Muscle of back (tissue), 11 donors: ENCODE results near the gene KMT5C. TPM values are rescaled to one million over a fixed set of nuclear protein-coding genes. Genes with fewer than 3 reads are reported as not detected.
A peak's percentile ranks its signal among the peaks of the same experiment; 100 is the strongest.
"Not testable (repeated sequence)": the region's sequence is repeated elsewhere in the genome, so short reads cannot be mapped to it uniquely, and the experiment has no call there.

Experiments used
- DNase-seq, 3 donors: peaks; one replicate each; pipeline versions ENCODE4 v3.0.0 to v3.0.0-alpha.2; 2013
- polyA plus RNA-seq, 10 donors: library from polyadenylated mRNA; unstranded; fragments of 120-200 nt; gene quantifications; one replicate each; pipeline ENCODE4 v1.2.1, GENCODE V29; 2013; ENCODE audit not compliant: insufficient read length in 10 of 10

KMT5C gene
- polyA plus RNA-seq, 10 donors: 12.8 to 29.0 (median 18.0) TPM

DNA sequence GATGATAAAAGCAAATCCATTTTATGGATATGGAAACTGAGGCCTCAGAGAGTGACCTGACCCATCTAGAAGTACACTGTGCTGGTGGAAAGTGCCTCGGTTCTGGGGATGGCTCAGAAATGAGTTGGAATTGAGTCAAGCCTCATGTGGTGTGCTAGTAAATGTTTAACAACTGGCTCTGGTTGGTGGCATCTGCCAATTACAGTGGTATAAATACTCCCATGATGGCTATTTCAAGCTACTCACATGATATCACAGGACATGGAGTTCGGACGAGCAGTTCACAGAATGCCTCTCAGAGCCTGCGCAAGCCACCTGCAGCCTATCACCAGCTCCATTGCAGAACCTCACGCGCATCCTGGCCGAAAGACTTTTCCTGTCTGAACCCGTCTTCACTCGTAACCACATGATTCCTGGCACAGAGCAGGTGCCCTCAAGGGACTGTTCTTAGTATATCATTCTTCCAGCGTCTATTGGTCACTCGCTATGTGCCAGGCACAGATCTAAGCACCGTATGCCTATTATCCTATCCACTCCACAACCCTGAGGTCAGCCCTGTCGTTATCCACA is 23.6 kb upstream of the KMT5C start:
- DNase-seq: no peak

- no peak for DNase-seq
Measured at GRCh38 chr19:55316646-55317045, 23.0 kb upstream of the KMT5C start.

DNA sequence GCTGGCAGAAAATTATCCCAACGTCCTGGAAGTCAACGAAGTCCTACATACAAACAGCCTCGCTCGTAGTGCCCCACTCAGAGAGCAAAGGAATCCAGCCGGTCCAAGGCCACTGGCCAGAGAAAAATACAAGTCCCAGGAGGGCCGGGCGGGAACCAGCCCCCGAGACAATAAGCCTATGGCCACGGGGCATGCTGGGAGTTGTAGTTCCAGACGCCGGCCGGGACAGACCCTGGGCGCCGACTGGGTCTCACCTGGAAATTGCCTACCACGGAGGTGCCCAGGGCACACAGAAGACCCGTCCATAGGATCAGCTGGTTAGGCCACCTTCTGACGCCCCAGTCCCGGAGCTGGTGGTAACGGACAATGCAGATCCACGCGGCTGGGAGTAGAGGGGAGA is 19.9 kb upstream of the KMT5C start:
- no peak for DNase-seq

GRCh38 chr19:55320844-55321419 is 18.7 kb upstream of the KMT5C start:
- no peak for DNase-seq

- DNase-seq: no peak
Measured at GRCh38 chr19:55321466-55322137, 18.1 kb upstream of the KMT5C start.

GRCh38 chr19:55322204-55322885 is 17.3 kb upstream of the KMT5C start:
- no peak for DNase-seq

- no peak for DNase-seq
Measured at GRCh38 chr19:55324662-55325061, 15.0 kb upstream of the KMT5C start.

- DNase-seq: no peak
Measured at GRCh38 chr19:55325172-55325571, 14.5 kb upstream of the KMT5C start, which contains the start of gene TMEM150B. Gene TMEM150B, minus strand, starts transcription at chr19:55325341. Its CDS starts 4,305 bp downstream, at chr19:55321036.

DNA sequence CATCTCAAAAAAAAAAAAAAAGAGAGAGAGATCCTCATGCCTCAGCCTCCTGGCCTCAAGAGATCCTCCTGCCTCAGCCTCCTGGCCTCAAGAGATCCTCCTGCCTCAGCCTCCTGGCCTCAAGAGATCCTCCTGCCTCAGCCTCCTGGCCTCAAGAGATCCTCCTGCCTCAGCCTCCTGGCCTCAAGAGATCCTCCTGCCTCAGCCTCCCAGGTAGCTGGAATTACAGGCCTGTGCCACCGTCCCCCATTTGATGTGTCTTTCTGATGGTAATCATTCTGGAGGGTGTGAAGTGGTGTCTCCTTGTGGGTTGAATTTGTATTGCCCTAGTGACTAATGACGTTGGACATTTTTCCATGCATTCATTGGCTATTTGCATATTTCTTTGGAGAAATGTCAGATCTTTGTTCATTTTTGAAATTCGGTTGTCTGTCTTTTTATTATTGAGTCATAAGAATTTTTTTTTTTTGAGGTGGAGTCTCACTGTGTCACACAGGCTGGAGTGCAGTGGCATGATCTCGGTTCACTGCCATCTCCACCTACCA is 10.8 kb upstream of the KMT5C start:
- DNase-seq: not testable (repeated sequence)

DNA sequence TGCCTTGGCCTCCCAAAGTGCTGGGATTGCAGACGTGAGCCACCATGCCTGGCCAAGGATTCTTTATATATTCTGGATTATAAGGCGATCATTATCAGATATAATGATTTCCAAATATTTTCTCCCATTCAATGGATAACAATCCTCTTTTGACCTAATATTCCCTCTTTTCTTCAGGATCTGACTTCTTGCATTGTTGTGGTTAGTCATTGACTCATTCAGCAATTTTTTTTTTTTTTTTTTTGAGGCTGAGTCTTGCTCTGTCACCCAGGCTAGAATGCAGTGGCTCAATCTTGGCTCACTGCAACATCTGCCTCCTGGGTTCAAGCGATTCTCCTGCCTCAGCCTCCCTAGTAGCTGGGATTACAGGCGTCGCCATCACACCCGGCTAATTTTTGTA is 9.9 kb upstream of the KMT5C start:
- DNase-seq: not testable (repeated sequence)

- DNase-seq: no peak
Measured at GRCh38 chr19:55333870-55334269, 5.8 kb upstream of the KMT5C start.

DNA sequence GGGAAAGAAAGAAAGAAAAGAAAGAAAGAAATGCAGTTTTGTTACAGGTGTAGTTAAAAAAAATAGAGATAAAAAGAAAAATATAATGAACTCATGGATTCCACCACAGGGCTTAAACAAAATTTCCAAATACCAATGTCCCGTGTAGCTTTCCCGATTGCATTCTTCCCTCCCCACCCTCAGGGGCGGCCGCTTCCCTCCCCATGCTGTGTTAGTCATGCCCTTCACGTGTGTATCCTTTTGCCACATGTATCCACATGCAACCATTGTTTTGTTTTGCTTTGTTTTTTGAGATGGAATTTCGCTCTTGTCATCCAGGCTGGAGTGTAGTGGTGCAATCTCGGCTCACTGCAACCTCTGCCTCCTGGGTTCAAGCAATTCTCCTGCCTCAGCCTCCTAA is 3.6 kb upstream of the KMT5C start:
- DNase-seq: no peak

DNA sequence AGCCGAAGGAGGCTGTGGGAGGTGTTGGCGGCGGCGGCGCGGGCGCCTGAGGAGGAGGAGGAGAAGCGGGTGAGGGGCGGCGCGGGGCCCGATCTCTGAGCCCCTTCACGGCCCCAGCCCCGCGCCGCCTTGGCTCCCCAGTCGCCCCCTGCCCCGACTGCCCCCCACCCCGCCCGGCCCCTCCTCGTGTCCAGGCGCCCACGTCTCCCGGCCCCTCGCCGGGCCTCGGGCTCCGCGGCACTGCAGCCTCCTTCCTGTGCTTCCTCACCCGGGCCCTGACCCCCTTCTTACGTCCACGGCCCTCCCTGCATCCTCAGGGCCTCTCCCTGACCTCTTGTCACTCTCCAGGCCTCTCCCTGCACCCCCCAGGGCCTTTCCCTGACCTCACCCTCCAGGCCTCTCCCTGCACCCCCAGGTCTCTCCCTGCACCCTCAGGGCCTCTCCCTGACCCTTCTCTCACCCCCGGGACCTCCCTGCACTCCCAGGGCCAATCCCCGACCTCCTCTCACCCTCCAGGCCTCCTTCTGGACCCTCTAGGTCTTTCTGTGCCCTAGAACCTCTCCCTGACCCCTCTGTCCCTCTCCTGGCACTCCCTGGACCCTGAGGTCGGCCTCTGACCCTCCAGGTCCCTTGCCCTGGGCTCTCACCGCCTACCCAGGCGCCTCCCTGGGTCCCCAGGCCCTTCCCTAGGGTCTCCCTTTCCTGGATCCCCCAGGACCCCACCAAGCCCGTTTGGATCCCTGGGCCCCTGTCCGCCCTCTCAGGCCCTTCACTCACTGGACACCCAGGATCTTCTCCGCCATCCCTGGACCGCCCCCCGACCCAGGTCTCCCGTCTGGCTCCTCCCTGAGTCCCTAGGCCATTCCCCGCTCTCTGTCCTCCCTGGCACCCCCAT is 460 bp downstream of the KMT5C start:
- peak in 1 of 3 donors; percentile 56 for DNase-seq

DNA sequence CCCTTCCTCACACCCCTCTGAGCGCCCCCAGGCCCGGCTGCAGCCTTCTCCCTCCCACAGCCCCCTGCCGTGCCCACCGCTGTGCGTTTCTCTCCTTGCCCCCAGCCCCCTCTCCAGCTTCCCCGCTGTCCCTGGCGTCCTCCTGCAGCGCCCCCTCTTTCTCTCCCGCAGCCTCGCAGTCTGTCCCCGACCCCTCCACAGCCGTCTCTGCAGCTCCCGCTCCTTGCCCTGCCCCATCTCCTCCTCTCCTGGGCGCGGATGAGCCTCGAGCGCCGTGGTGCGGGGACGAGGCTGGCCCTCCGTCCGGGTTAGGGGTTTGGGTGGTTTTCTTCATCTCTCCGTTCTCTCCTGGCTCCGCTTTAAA is 1.1 kb downstream of the KMT5C start:
- peak in 1 of 3 donors; percentile 33 for DNase-seq

- DNase-seq: peak; percentile 76 to 83 (median 83)
Measured at GRCh38 chr19:55341171-55341588, 1.5 kb downstream of the KMT5C start.

GRCh38 chr19:55341595-55342531 is 2.2 kb downstream of the KMT5C start:
- no peak for DNase-seq

- peak; percentile 48 to 71 (median 57) for DNase-seq
Measured at GRCh38 chr19:55344444-55344843, 4.8 kb downstream of the KMT5C start.

GRCh38 chr19:55345101-55345817 is 5.6 kb downstream of the KMT5C start:
- DNase-seq: no peak
